GM10266 (cell line): ENCODE measurements around the gene CLCN7.

ENCODE experiments used
- DNase-seq: peaks from one replicate; pipeline ENCODE4 v3.0.0; 2012; ENCODE audit errors: extremely low spot score
- CTCF ChIP-seq: IDR thresholded peaks from 2 replicates; pipeline ENCODE4 v1.5.1; 2012; ENCODE audit warnings: mild to moderate bottlenecking, low read depth; ENCODE audit not compliant: control insufficient read depth, insufficient read depth; ENCODE audit errors: missing control alignments

Gene CLCN7

GRCh38 chr16:1413684-1414531, 60.9 kb downstream of the CLCN7 start:
- DNase-seq = peak; percentile 84
- TF ChIP-seq CTCF = peak; percentile 70

- TF ChIP-seq CTCF = no peak
- no peak for DNase-seq
These were observed 62.0 kb downstream of the CLCN7 start for GRCh38 chr16:1412847-1413246.

GRCh38 chr16:1408171-1408837, 66.5 kb downstream of the CLCN7 start:
- peak; percentile 98 for DNase-seq
- TF ChIP-seq CTCF = no peak

- no peak for DNase-seq
- TF ChIP-seq CTCF = no peak
These were observed 67.1 kb downstream of the CLCN7 start for GRCh38 chr16:1407753-1408152.

GRCh38 chr16:1403733-1404132, 71.1 kb downstream of the CLCN7 start:
- no peak for TF ChIP-seq CTCF
- no peak for DNase-seq

- DNase-seq = no peak
- no peak for TF ChIP-seq CTCF
These were observed 71.8 kb downstream of the CLCN7 start for GRCh38 chr16:1403036-1403435.

GRCh38 chr16:1401758-1402154, 73.1 kb downstream of the CLCN7 start:
- no peak for DNase-seq
- TF ChIP-seq CTCF = no peak
